Endothelial cell (in vitro differentiated cells): Measurements from ENCODE around the gene CRABP2. TPM values are rescaled to one million over a fixed set of nuclear protein-coding genes. Genes with fewer than 3 reads are reported as not detected.

Source experiments
- DNase-seq: peaks from one replicate; pipeline ENCODE4 v3.0.0; 2021; ENCODE audit warnings: low spot score
- H3K27ac Mint-ChIP-seq: one replicate; pipeline ENCODE4 v1.8.0; 2021; ENCODE audit warnings: mixed read lengths, inconsistent platforms; ENCODE audit not compliant: unreplicated experiment
- H3K27me3 Mint-ChIP-seq: one replicate; pipeline ENCODE4 v1.8.0; 2021; ENCODE audit warnings: mild to moderate bottlenecking, moderate library complexity, mixed read lengths, inconsistent platforms; ENCODE audit not compliant: unreplicated experiment
- H3K36me3 Mint-ChIP-seq: one replicate; pipeline ENCODE4 v1.8.0; 2021; ENCODE audit warnings: mild to moderate bottlenecking, low read depth, mixed read lengths, inconsistent platforms; ENCODE audit not compliant: unreplicated experiment
- H3K4me1 Mint-ChIP-seq: one replicate; pipeline ENCODE4 v1.8.0; 2021; ENCODE audit warnings: mild to moderate bottlenecking, mixed read lengths, inconsistent platforms; ENCODE audit not compliant: unreplicated experiment
- H3K4me3 Mint-ChIP-seq: one replicate; pipeline ENCODE4 v1.8.0; 2021; ENCODE audit warnings: mild to moderate bottlenecking, mixed read lengths, inconsistent platforms; ENCODE audit not compliant: unreplicated experiment
- H3K9me3 Mint-ChIP-seq: one replicate; pipeline ENCODE4 v1.8.0; 2021; ENCODE audit warnings: mixed read lengths, inconsistent platforms; ENCODE audit not compliant: unreplicated experiment
- total RNA-seq: library from RNA; stranded (reverse); fragmentation: NEBNext Ultra II Directional; extraction: Animal tissue kit (Norgen Biotek cat#: 25700); gene quantifications from one replicate; pipeline ENCODE4 v1.2.1, GENCODE V29; 2021; ENCODE audit not compliant: unreplicated experiment
- TF ChIP-seq, protein P1 (sequence below): fragments of 200-600 bp; sonication (generic); IDR thresholded peaks from one replicate; pipeline ENCODE4 v1.5.0; 2021; ENCODE audit warnings: antibody characterized with exemption; ENCODE audit not compliant: unreplicated experiment

The CRABP2 gene
- total RNA-seq, 1 donor from 2014 or later, result 9.5 TPM

DNA sequence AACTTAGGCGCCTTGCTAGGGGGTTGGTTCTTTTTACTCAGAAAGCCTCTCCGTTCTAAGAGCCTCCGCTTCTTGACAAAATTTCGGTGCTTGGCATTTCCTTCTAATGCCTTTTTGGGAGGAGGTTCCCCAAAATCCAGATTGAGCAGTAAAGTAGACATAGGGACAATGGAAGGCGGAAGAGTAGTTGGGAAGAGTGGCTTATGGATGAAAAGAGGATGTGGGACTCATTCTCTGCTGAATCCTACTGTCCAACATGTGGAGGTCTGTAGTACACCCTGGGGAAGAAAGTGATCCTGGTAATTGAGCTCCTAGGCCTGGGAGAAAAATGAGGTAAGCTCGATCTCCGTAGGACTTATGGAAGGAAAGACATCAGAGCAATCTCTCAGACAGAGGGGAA lies 22.1 kb upstream of the CRABP2 start:
- no peak for DNase-seq
- H3K4me3 Mint-ChIP-seq, result peak overlapping the region; percentile 97
- peak overlapping the region; percentile 99 for H3K27ac Mint-ChIP-seq
- H3K27me3 Mint-ChIP-seq, result peaks cover 6% of the 10 kb centered on the region
- H3K36me3 Mint-ChIP-seq, result peaks cover 22% of the 10 kb centered on the region
- no peaks in the 10 kb centered on the region for H3K9me3 Mint-ChIP-seq
- TF ChIP-seq, protein P1, sequence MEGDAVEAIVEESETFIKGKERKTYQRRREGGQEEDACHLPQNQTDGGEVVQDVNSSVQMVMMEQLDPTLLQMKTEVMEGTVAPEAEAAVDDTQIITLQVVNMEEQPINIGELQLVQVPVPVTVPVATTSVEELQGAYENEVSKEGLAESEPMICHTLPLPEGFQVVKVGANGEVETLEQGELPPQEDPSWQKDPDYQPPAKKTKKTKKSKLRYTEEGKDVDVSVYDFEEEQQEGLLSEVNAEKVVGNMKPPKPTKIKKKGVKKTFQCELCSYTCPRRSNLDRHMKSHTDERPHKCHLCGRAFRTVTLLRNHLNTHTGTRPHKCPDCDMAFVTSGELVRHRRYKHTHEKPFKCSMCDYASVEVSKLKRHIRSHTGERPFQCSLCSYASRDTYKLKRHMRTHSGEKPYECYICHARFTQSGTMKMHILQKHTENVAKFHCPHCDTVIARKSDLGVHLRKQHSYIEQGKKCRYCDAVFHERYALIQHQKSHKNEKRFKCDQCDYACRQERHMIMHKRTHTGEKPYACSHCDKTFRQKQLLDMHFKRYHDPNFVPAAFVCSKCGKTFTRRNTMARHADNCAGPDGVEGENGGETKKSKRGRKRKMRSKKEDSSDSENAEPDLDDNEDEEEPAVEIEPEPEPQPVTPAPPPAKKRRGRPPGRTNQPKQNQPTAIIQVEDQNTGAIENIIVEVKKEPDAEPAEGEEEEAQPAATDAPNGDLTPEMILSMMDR, result no peak
- peaks cover 22% of the 10 kb centered on the region for H3K4me1 Mint-ChIP-seq

DNA sequence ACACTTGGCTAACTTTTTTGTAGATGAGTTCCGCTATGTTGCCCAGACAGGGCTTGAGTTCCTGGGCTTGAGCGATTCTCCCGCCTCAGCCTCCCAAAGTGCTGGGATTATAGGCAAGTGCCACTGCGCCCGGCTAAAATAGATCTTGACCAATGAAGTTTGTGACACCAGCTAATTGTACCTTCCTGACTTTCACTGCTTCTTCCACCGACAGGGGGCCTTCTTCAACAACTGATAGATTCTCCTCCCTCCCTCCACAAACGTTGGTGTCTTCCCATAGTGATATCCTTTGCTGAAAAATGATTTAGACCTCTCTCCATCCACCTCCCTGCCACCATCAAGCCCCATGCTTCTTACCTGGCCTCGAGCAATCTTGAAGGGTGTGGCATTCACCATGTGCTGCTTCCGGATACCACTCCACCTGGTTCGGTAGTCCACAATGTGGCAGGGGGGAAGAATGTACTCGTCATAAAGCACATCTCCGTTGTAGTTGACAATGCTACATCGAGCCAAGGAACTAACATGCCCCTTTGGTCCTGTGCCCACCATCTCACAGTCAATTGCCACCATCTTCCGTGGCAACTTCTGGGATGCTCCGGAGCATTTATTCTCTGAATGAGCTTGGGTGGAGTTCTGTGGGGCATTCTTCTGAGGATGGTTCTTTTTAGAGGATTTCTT lies 21.3 kb upstream of the CRABP2 start:
- TF ChIP-seq, protein P1, result no peak
- no peak overlapping the region for H3K4me3 Mint-ChIP-seq
- H3K27me3 Mint-ChIP-seq, result peaks cover 6% of the 10 kb centered on the region
- H3K4me1 Mint-ChIP-seq, result peaks cover 22% of the 10 kb centered on the region
- H3K36me3 Mint-ChIP-seq, result peaks cover 22% of the 10 kb centered on the region
- H3K27ac Mint-ChIP-seq, result no peak overlapping the region
- H3K9me3 Mint-ChIP-seq, result no peaks in the 10 kb centered on the region
- DNase-seq, result peak; percentile 68

DNA sequence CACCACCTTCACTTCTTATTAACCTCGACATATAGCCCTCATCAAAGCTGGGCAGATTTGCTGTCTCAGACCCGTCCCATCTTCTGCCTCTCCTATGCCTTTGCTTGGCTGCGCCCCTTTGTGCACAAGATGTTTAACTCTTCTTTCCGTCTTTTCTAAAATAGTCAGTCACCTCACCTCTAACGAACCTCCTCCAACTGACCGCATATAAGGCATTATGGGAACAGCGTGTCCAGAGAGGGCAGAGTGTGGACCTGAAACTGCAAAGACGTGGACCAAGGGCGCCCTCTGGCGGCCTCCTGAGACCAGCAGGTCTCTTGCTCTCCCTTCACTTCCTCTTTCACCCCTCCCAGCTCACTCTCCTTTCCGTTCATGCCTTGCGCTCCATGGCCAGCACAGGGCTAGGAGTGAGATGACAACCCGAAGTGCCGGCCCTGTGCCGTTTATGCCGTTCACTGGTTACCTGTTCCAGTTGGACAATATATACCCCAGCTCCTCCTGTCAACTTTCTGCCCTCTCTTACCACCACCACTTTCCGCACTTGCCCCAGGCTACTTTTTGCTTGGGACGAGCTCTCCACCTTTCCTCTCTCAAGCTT lies 20.4 kb upstream of the CRABP2 start:
- DNase-seq, result peak; percentile 84
- Mint-ChIP-seq H3K36me3 (peaks cover 22% of the 10 kb centered on the region), H3K27me3 (peaks cover 7% of the 10 kb centered on the region), H3K4me1 (peaks cover 22% of the 10 kb centered on the region), H3K4me3 (no peak overlapping the region), H3K27ac (no peak overlapping the region), H3K9me3 (no peaks in the 10 kb centered on the region)
- TF ChIP-seq, protein P1, result peak; percentile 87

DNA sequence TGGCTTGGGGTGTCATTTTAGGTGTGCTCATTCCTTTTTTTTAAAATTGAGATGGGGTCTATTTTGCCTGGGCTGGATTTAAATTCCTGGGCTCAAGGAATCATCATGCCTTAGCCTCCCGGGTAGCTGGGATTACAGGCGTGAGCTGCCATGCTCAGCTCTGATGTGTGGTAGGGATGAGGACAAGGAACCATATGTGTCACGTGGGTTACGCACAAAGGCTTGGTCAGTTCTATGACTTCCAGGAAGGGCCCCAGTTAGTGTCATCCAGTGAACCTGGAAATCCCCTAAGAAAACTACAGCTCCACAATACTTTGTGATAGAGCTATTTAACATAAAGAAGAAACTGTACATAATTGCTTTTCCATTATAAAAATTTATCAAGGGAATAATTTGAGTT lies 16.2 kb upstream of the CRABP2 start:
- TF ChIP-seq, protein P1, result no peak
- no peak for DNase-seq
- Mint-ChIP-seq H3K36me3 (peaks cover 20% of the 10 kb centered on the region), H3K4me3 (no peak overlapping the region), H3K4me1 (peaks cover 4% of the 10 kb centered on the region), H3K9me3 (no peaks in the 10 kb centered on the region), H3K27me3 (peaks cover 6% of the 10 kb centered on the region), H3K27ac (no peak overlapping the region)

DNA sequence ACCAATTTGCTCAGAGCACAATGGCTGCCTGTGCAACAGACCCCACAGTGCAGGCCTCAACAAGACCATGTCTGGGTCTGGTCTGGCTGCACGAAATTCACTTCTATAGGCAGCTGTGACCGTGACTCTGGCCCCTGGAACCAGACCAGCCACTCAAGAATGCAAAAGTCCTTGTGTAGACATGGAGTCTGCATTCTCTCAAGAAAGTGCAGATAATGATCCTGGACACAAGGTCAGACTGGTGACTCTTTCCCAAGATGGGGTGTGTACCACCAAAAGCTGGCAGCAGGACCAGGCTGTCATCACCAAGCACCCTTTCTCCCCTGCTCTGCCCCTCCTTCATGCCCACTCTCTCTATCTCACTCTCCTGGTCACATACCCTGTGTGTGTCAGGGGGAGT lies 15.7 kb upstream of the CRABP2 start:
- DNase-seq, result no peak
- TF ChIP-seq, protein P1, result no peak
- Mint-ChIP-seq H3K9me3 (no peaks in the 10 kb centered on the region), H3K4me3 (no peak overlapping the region), H3K4me1 (peaks cover 4% of the 10 kb centered on the region), H3K27me3 (peaks cover 7% of the 10 kb centered on the region), H3K27ac (no peak overlapping the region), H3K36me3 (peaks cover 22% of the 10 kb centered on the region)
